Measurements from ENCODE around the gene IL18BP. TPM values are rescaled to one million over a fixed set of nuclear protein-coding genes. Genes with fewer than 3 reads are reported as not detected.

The IL18BP gene
- total RNA-seq, 1 experiment from 2014 or later: 18.2 TPM

DNA sequence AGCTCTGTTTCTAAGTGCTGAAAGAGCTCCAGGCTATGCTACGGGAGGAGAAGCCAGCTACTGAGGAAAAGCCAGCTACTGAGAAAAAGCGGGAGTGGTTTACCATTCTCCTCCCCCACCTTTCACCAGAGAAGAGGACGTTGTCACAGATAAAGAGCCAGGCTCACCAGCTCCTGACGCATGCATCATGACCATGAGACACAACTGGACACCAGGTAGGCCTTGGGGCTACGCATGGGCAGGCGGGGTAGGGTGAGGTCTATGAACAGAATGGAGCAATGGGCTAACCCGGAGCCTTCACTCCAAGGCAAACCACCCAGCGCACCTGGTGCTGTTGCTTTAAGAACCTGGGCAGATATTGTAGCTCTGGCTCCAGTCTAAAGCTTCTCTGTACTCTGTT is 1.1 kb downstream of the IL18BP start:
- in situ Hi-C loops (cut with HindIII; ENCODE audit: low pct_unique_long_range_greater_than_20kb, low sequenced_read_pairs) (no loop called here), intact Hi-C loops (cut with micrococcal nuclease; ENCODE audit: unreplicated experiment) (no loop called here)
- no peak overlapping the region for H3K27ac ChIP-seq (ENCODE audit: low read length)
- DNase-seq (ENCODE audit: low read depth, low spot score) (no peak), ATAC-seq (no peak)
- H3K4me3 ChIP-seq (ENCODE audit: low read depth in 2 of 2, low read length in 2 of 2): no peak overlapping the region
- no TSS peak for BruUV-seq (replicated peaks)
- ChIA-PET POLR2A (no interaction called here), CTCF (interaction anchor here (0.5 to 0.6 kb wide), 2 partner anchors 9 to 17 kb away, joined by 3 to 6 read pairs; no protein-coding TSS in a partner anchor)
- TF ChIP-seq, protein P1, sequence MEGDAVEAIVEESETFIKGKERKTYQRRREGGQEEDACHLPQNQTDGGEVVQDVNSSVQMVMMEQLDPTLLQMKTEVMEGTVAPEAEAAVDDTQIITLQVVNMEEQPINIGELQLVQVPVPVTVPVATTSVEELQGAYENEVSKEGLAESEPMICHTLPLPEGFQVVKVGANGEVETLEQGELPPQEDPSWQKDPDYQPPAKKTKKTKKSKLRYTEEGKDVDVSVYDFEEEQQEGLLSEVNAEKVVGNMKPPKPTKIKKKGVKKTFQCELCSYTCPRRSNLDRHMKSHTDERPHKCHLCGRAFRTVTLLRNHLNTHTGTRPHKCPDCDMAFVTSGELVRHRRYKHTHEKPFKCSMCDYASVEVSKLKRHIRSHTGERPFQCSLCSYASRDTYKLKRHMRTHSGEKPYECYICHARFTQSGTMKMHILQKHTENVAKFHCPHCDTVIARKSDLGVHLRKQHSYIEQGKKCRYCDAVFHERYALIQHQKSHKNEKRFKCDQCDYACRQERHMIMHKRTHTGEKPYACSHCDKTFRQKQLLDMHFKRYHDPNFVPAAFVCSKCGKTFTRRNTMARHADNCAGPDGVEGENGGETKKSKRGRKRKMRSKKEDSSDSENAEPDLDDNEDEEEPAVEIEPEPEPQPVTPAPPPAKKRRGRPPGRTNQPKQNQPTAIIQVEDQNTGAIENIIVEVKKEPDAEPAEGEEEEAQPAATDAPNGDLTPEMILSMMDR (IDR thresholded peaks at IDR 0.05): no peak
- TF ChIP-seq POLR2AphosphoS5 (IDR thresholded peaks at IDR 0.05; ENCODE audit: low read depth, low read length): no peak
- no peak for TF ChIP-seq SIN3A (IDR thresholded peaks at IDR 0.05; ENCODE audit: borderline replicate concordance, insufficient read depth, low read depth, low read length)
- TF ChIP-seq, protein P2, sequence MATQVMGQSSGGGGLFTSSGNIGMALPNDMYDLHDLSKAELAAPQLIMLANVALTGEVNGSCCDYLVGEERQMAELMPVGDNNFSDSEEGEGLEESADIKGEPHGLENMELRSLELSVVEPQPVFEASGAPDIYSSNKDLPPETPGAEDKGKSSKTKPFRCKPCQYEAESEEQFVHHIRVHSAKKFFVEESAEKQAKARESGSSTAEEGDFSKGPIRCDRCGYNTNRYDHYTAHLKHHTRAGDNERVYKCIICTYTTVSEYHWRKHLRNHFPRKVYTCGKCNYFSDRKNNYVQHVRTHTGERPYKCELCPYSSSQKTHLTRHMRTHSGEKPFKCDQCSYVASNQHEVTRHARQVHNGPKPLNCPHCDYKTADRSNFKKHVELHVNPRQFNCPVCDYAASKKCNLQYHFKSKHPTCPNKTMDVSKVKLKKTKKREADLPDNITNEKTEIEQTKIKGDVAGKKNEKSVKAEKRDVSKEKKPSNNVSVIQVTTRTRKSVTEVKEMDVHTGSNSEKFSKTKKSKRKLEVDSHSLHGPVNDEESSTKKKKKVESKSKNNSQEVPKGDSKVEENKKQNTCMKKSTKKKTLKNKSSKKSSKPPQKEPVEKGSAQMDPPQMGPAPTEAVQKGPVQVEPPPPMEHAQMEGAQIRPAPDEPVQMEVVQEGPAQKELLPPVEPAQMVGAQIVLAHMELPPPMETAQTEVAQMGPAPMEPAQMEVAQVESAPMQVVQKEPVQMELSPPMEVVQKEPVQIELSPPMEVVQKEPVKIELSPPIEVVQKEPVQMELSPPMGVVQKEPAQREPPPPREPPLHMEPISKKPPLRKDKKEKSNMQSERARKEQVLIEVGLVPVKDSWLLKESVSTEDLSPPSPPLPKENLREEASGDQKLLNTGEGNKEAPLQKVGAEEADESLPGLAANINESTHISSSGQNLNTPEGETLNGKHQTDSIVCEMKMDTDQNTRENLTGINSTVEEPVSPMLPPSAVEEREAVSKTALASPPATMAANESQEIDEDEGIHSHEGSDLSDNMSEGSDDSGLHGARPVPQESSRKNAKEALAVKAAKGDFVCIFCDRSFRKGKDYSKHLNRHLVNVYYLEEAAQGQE (IDR thresholded peaks at IDR 0.05; ENCODE audit: insufficient read depth in 1 of 2, low read depth in 2 of 2, low read length in 1 of 2): no peak
- TF ChIP-seq TCF7L2 (IDR thresholded peaks at IDR 0.05; ENCODE audit: low read depth, low read length): no peak
- no peaks in the 10 kb centered on the region for H3K4me1 ChIP-seq (ENCODE audit: control insufficient read depth, insufficient read depth, low read length)
- H3K9me3 ChIP-seq (ENCODE audit: control insufficient read depth, insufficient read depth, low read depth, low read length): no peaks in the 10 kb centered on the region
- no peaks in the 10 kb centered on the region for H3K27me3 ChIP-seq (ENCODE audit: control insufficient read depth, insufficient read depth, low read length)
- H3K36me3 ChIP-seq (ENCODE audit: control insufficient read depth, insufficient read depth, low read length): peaks cover 2% of the 10 kb centered on the region; the same call in 1 of the 2 replicates

DNA sequence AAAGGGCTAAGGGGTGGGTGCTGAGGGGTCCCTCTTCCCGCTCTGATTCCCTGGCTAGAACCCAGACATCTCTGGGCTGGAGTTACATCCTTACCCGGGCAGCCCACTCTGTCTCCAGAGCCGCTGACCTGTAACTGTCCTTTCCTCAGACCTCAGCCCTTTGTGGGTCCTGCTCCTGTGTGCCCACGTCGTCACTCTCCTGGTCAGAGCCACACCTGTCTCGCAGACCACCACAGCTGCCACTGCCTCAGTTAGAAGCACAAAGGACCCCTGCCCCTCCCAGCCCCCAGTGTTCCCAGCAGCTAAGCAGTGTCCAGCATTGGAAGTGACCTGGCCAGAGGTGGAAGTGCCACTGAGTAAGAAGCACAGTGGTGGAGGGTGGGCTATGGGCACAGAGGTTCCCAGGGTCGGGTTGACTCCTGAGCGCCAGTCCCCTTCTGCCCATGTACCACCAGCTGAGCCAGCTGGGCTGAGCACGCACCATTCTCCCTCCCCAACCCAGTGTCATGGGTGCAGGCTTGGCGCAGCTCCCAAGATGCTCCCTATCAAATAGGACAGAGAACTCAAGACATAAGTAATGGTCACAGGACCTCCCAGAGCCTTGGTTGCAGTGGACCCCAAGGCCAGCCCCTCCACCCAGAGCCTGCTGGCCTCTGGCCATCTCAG is 1.6 kb downstream of the IL18BP start:
- ChIA-PET CTCF (interaction anchor here (0.6 kb wide), 1 partner anchor 8 kb away, joined by 3 read pairs; no protein-coding TSS in a partner anchor), POLR2A (no interaction called here)
- in situ Hi-C loops (cut with HindIII; ENCODE audit: low pct_unique_long_range_greater_than_20kb, low sequenced_read_pairs) (no loop called here), intact Hi-C loops (cut with micrococcal nuclease; ENCODE audit: unreplicated experiment) (no loop called here)
- TF ChIP-seq SIN3A (IDR thresholded peaks at IDR 0.05; ENCODE audit: borderline replicate concordance, insufficient read depth, low read depth, low read length): no peak
- TF ChIP-seq, protein P1 (IDR thresholded peaks at IDR 0.05): no peak
- TF ChIP-seq, protein P2 (IDR thresholded peaks at IDR 0.05; ENCODE audit: insufficient read depth in 1 of 2, low read depth in 2 of 2, low read length in 1 of 2): no peak
- no peak for TF ChIP-seq POLR2AphosphoS5 (IDR thresholded peaks at IDR 0.05; ENCODE audit: low read depth, low read length)
- TF ChIP-seq TCF7L2 (IDR thresholded peaks at IDR 0.05; ENCODE audit: low read depth, low read length): no peak
- Histone ChIP-seq H3K9me3 (ENCODE audit: control insufficient read depth, insufficient read depth, low read depth, low read length) (no peaks in the 10 kb centered on the region), H3K27ac (ENCODE audit: low read length) (no peak overlapping the region), H3K4me3 (ENCODE audit: low read depth in 2 of 2, low read length in 2 of 2) (no peak overlapping the region), H3K4me1 (ENCODE audit: control insufficient read depth, insufficient read depth, low read length) (0 out of 2 replicates have a peak, but pooled peaks cover 5% of the 10 kb centered on the region), H3K36me3 (ENCODE audit: control insufficient read depth, insufficient read depth, low read length) (peaks cover 5% of the 10 kb centered on the region; the same call in 1 of the 2 replicates), H3K27me3 (ENCODE audit: control insufficient read depth, insufficient read depth, low read length) (no peaks in the 10 kb centered on the region)
- ATAC-seq (no peak), DNase-seq (ENCODE audit: low read depth, low spot score) (no peak)
- no TSS peak for BruUV-seq (replicated peaks)
